HG02973 (cell line): ENCODE results near the gene GABRB1.
"Not testable (repeated sequence)": the region's sequence is repeated elsewhere in the genome, so short reads cannot be mapped to it uniquely, and the experiment has no call there.

Experiments used
- ATAC-seq: cut with Tn5 transposase; IDR thresholded peaks from one replicate; pipeline ENCODE4 v1.9.1; 2021; ENCODE audit warnings: moderate library complexity; ENCODE audit not compliant: unreplicated experiment

The GABRB1 gene

DNA sequence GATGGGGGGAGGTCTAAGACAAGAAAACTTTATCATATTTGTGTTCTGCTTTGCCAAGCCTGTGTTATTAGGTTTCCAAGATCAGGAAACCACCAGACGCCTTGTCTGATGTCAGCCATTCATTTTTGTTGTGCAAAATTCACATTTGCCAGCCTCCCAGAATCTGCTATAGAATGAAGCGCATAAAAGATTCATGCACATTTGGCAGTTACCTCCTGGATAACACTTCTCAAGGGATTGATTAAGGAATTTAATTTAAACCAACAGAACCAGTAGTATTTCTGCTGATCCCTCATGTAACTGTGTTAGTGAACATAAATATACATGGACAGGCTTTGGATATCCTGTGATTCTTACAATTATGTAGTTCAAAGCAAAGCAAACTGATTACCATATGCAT is 244.2 kb downstream of the GABRB1 start:
- ATAC-seq, result no peak

DNA sequence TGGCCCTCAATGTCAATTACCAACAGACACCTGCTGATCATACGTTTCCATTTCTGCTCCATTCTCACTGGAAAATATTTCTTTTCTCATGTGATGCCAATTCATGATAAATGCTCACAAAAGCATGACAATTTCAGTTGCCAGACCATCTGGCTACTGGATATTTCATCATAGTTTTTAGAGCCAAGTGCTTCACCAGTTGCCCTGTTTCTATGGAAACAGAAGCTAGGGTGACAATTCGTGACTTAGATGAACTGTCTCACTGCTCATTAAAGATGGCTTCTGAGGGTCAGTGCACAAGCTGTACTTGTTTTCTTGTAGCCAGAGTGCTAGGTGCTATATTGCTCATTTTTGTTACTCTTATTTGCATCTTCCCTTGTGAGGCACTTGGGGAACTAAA is 247.3 kb downstream of the GABRB1 start:
- ATAC-seq, result no peak

DNA sequence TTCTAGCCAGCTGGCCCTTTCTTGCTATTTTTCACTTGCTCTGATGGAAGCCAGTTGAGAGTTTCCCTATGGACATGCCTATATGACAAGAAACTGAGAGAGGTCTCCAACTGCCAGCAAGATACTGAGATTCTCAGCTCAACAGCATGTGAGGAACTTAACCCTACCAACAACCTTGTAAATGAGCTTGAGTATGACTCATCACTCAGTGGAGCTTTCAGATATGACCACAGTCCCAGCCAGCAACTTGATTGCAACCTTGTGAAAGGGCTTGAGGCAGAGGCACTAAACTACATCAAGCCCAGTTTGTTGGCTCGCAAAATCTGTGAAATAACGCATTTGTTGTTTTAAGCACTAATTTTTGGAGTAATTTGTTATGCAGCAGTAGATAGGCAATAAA is 256.4 kb downstream of the GABRB1 start:
- no peak for ATAC-seq

DNA sequence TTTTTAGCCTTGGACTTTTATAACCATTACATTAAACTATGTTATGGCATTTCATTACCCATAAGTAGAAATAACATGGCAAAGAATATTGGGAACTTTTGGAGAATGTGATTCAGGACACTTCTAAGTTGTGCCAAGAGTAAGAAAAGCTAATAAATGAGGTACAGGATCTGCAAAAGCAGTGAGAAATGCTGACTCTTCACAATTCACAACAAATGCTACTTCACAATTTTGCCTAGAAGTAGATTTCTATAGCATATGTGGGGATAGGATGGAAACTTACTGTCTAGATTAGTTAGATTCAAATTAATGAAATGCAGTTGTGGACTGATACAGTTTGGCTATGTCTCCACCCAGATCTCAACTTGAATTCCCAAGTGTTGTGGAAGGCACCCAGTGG is 258.4 kb downstream of the GABRB1 start:
- no peak for ATAC-seq

DNA sequence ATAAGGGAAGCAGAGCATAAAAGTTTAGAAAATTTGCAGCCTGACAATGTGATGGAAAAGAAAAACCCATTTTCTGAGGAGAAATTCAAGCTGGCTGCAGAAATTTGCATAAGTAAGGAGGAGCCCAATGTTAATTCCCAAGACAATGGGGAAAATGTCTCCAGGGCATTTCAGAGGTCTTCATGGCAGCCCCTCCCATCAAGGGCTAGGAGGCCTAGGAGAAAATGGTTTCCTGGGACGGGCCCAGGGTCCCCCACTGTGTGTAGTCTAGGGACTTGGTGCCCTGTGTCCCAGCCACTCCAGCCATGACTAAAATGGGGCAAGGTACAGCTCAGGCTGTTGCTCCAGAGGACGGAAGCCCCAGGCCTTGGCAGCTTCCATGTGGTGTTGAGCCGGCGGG is 259.5 kb downstream of the GABRB1 start:
- ATAC-seq, result not testable (repeated sequence)

DNA sequence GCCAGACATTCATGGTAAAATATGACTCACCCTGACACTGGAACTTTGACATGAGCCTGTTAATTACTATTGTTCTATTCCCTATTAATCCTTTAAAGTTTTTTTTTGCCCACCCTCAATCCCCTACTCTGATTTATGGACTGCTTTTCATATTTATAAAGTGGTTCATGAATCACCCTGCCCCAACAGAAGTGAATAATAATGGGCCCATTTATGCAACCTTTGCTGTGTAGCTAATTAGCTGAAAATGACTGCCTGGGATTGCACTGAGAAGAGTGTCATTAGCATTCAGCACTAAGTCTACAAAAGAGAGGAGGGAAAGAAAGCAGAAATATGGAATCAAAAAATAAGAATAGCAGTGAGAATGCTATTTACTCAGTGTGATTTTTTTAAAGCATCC is 277.8 kb downstream of the GABRB1 start:
- ATAC-seq, result no peak

DNA sequence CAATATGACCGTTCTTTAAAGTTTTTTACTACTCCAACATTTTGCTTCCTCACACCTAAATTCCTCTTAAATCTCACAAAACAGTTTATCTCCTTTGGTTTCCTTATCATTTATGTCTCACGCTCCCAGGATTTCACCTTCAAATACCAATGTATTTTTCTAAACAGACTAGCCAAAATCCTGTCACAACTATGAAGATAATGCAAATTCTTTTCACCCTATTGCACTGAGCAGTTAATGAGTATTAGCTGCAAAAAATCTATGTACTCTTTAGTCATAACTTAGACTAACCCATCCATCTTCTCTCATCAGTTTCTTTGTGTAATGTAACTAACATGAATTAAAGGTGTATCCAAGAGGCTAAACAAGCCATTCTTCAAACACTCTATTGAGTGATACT is 280.8 kb downstream of the GABRB1 start:
- ATAC-seq, result no peak

DNA sequence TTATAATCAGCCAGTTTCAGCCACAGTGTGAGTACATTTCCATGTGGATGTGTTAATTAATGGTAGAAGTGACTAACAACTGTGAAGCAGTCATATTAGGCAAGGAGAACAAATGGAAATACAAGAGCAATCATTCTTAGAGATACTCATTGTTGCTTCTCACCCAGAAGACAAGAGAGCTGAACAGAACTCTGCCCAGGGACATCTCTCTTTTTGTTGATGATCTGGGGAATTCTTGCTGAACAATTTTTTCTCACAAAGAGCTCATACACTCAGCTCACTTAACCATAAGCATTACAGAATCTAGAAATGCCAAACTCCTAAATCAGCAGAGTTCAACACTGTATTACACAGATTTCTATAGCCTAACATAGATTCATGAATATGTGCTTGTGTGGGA is 282.0 kb downstream of the GABRB1 start:
- no peak for ATAC-seq

DNA sequence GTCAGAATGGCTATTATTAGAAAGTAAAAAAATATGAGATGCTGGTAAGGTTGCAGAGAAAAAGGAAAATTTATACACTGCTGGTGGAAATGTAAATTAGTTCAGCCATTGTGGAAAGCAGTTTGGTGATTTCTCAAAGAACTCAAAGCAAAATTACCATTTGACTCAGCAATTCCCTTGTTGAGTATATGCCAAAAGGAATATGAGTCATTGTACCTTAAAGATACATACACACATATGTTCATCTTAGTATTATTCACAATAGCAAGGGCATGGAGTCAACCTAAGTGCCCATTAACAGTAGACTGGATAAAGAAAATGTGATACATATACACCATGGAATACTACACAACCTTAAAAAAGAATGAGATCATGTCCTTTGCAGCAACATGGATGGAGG is 284.0 kb downstream of the GABRB1 start:
- peak; percentile 76 for ATAC-seq

DNA sequence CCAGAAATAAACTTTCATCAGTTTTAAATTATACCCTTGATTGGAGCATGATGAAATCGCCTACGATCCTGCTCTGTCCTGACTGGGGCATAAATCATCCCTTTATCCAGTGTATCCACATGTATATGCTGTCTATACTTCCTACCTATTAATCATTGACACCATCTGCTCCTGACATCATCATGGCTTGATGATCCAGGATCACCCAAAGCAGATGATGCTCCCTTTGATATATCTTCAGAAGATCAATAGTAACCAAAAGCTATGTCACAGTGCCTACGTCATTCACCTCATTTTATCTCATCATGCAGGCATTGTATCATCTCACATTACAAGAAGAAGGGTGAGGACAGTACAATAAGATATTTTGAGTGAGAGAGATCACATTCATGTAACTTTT is 294.7 kb downstream of the GABRB1 start:
- ATAC-seq, result no peak

DNA sequence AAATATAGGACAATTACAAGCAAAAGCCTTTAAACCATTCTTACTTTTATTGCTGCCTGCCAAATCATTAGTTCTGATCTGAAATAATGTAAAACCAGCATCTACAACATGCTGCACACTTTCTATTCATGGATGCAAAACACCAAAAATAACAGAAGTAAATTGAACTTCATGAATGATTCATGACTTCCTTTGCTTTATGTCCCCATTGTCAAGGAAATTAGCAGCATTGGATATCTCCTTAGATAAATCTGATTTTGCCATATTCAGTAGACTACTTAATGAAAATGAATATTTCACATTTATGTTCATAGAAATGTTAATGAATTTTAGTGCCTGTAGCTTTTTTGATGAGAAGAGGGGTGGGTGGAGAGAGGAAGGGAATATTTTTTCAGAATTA is 299.5 kb downstream of the GABRB1 start:
- no peak for ATAC-seq

DNA sequence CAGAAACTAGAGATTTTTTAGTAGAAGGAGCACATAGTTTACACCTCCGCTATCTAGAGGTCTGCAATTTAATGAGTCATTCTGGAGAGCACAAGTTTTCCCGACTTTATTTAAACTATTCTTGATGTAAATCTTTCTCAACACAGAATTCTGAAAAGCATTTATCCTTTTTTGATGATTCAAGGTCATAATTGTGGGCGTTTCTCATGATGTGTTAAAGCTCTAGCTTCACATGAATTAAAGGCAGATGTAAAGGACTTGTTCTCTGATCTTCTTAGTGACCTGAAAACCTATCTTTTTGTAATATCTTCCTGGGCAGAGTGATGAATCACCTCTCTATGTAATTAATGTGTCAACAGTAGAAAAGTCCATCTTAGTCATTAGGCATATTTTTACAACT is 303.3 kb downstream of the GABRB1 start:
- no peak for ATAC-seq

DNA sequence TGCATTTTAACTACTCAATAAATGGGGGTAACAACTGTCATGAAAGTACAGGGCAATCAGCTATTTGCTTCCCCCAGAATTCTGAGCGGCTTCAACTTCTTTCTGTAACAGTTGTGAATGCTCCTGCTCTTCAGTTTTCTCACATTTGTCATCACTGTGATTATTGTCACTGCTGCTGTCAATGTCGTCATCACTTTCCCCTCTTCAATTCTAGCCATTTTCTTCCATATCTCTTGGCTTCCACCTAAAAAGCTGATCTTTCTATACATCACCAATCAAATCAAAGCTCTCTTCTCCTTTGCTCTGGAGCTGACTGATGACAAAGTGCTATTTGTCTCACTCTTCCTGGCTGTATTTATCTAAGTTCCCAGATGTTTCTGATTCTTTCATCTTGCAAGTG is 306.5 kb downstream of the GABRB1 start:
- no peak for ATAC-seq

DNA sequence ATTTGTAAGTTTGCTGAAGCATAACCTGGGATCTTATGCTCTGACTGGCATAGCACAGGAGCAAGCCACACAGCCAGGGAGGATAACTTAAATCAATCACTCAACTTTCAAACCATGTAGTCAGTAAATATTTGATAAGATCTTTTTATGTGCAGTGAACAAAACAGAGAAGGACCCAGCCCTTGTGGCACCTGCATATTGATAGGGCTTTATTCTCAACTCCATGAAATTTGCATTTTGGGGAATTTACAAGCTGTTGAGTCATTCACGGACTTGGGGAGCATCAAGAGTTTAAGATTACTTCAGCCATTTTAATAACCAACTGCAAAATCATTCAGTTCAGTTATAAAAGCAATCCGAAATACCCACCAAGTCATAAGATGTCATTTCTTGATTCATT is 309.5 kb downstream of the GABRB1 start:
- ATAC-seq, result no peak

DNA sequence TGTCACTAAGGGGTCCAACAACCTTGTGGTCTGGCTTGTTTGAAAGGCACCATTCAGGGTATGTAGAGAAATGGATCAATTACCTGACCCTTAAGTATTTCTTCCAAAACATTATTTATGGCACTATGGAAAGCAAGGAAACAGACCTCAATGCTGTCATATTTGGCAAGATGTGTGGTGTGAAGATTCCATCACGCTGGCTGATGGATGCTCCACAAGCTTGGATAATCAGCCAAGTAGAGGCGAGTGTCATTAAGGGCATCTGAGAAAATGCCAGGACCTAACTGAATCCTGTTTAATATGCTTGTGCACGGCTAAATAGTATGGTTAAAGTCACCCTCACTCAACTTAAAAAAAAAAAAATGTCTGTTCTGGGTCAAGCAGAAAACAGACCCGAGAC is 311.4 kb downstream of the GABRB1 start:
- ATAC-seq, result no peak

DNA sequence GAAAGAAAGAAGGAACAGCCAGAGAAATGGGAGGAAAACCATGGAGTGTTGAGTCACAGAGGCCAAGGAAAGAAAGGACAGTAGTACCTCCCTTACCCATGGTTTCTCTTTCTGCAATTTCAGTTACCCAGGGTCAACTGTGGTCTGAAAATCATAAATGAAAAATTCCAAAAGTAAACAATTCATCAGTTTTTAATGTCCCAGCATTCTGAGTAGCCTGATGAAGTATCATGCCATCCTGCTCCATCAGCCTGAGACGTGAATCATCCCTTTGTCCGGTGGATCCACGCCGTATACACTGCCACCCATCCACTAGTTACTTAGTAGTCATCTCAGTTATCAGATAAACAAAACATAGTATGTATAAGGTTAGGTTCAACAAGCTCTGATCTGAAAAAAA is 318.0 kb downstream of the GABRB1 start:
- no peak for ATAC-seq

DNA sequence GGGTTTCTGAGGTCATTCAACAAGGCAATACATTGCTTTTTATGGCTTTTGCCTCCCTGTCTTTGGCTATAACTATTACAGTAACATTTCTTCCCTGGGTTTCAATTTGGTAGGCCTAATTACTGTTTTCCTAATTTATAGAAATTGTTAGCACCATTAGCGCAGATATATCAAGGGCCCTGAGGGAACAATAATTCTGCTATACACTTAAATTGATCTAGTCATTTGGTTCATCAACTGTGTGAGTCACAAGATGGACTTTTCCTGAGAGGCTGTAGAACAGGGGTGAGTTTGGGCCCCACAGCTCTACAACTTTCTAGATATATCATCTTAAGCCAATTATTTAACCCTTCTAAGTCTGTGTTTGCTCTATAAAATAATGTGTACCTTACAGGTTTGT is 324.2 kb downstream of the GABRB1 start:
- no peak for ATAC-seq

DNA sequence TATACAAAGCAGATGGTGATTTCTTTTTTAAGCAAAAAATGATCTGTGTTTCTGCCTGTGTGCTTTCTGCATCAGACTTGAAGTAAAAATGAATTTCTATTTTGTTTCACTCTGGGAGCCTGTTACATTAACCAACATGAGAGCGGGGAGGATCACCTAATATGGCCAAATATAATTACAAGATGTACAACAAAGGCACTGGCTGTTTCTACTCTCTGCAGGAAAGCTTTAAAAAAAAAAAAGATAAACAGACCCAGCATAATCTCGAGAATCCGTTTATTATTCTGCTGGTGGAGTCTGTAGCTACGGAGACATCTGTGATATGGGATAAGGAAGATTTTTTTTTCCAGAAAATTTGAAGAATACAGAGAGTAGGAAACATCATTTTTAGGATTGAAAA is 328.5 kb downstream of the GABRB1 start:
- no peak for ATAC-seq

DNA sequence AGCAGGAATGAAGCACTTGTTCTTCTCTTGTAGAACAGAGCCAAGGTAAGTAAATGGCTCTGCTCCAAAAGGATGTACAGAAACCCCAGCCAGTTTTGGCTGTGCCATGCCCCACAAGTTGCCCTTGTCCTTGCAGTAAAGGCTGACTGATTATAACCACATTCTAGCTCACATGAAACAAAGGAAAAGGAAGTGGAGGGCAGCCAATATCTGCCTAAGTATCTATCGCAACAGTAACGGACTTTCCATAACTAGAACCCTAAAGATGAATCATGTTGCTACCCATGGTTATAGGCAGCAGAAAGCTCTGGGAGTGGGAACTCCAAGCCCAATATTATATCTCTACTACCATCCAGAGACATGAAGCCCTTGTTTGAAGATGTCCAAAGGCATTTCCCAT is 336.4 kb downstream of the GABRB1 start:
- ATAC-seq, result no peak

DNA sequence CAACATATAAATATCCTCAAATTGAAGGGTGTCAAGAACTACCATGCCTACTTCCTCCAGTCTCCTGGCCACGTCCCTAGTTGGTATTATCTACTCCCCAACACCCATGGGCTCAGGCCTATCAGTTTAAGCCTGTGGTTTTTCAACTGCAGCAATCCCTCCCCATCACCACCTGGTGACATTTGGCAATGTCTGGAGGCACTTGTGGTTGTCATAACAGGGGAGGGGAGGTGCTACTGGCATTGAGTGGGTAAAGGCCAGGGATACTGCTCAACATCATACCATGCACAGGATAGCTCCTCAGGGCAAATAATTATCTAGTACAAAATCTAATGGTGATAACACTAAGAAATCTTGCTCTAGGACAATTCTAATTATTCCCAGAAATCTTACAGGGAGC is 336.8 kb downstream of the GABRB1 start:
- ATAC-seq, result no peak

DNA sequence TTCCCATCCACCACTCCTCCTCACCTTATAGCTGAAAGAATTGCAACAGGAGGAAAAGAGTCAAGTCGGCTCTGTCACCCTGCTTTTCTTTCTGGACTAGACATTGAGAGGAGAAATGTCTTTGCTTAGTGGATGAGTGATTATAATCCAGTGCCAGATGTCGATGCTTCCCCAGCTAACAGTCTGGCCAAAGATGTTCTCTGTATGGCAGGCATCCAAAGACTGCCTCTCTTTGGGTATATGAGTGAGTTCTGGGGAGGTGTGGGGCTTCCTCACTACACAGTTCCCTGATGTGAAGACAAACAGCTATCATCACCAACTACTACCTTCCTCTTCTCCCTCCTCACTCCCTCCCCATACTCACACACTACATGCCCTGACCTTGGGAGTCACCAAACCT is 341.2 kb downstream of the GABRB1 start:
- ATAC-seq, result no peak

DNA sequence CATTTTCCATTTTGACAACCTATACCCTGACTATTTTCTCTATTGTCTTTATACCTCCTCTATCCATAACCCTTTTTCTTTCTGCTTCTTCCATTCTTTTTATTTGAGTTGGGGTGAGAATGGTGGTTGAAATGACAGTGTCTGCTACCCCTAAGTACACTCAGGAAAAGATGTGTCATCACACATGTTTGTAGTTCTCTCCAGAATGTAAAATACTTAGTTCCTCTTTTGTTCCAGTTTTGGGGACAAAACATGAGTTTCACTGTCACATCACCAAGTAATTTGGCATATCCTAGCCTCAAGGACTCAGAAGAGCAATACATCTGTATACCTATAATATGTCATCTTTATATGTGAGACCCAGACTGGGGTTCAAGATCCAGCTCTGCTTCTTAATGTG is 341.8 kb downstream of the GABRB1 start:
- ATAC-seq, result no peak

DNA sequence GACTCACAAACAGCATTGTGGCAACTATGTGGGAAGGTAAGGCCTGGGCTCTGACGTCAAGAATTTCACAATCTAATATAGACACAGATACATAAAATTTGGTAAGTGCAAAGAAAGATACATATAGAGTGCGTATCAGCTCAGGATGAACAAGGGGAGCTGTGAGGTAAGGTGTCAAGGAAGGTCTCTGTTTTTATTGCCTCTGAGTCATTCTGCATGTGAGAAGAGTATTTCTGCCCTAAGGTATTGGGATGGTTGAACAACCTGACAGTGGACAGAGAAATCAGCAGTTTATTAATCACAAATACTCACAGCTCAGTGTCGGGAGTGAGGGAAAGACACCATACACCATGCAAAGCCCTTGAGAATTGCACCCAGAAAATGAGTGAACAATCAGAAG is 342.3 kb downstream of the GABRB1 start:
- no peak for ATAC-seq

DNA sequence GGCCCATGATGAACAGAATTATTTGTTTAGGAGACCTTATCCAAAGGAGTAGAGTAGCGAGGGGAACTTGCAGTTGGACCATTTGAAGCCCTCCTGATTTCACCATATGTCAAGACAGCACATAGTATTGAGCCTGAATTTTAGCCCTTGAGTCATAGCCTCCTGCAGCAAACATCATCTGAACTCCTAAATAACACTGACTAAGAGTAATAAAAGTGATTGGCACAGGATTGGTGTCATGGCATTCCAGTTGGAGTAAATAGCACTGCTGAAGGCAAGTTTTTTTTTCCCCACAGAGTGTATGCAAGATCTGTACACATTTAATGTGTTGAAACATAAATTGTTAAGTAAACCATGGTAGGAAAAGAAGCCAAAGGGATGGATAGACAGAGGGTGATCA is 343.1 kb downstream of the GABRB1 start:
- no peak for ATAC-seq
